Heart right ventricle (tissue), 16 donors: ENCODE data around the gene SPTBN4. TPM values are rescaled to one million over a fixed set of nuclear protein-coding genes. Genes with fewer than 3 reads are reported as not detected.
A peak's percentile ranks its signal among the peaks of the same experiment; 100 is the strongest.

Source experiments
- ATAC-seq, 8 donors: fragments of 200-7000 bp; cut with Tn5 transposase; one replicate each; pipeline ENCODE4 v1.9.1; 2020; ENCODE audit warnings: mild to moderate bottlenecking in 8 of 8, moderate library complexity in 8 of 8, moderate number of reproducible peaks in 1 of 8
- DNase-seq, 2 donors: peaks; one replicate each; pipeline ENCODE4 v3.0.0-alpha.2; 2020
- H3K27ac ChIP-seq, 10 donors: fragments of 200-600 bp; sonication (generic) in 2 of 10; one replicate each; pipeline versions ENCODE4 v1.5.0 to v1.8.0; 2020 to 2022; ENCODE audit warnings: mild to moderate bottlenecking in 3 of 10
- H3K27me3 ChIP-seq, 7 donors: fragments of 200-600 bp; one replicate each; pipeline ENCODE4 v1.8.0; 2021 to 2022; ENCODE audit warnings: mild to moderate bottlenecking in 2 of 7
- H3K36me3 ChIP-seq, 9 donors: fragments of 200-600 bp; sonication (generic) in 1 of 9; one replicate each; pipeline versions ENCODE4 v1.5.0 to v1.8.0; 2020 to 2022; ENCODE audit warnings: mild to moderate bottlenecking in 2 of 9
- H3K4me1 ChIP-seq, 9 donors: fragments of 200-600 bp; sonication (generic) in 1 of 9; one replicate each; pipeline versions ENCODE4 v1.5.0 to v1.8.0; 2020 to 2022; ENCODE audit warnings: mild to moderate bottlenecking in 4 of 9
- H3K4me3 ChIP-seq, 10 donors: fragments of 200-600 bp; sonication (generic) in 2 of 10; one replicate each; pipeline versions ENCODE4 v1.5.0 to v1.8.0; 2020 to 2022; ENCODE audit warnings: mild to moderate bottlenecking in 7 of 10, moderate library complexity in 2 of 10
- H3K9me3 ChIP-seq, 11 donors: fragments of 200-600 bp in 10 of 11; sonication (generic) in 2 of 11; one replicate each; pipeline versions ENCODE4 v1.5.0 to v1.8.0; 2013 to 2022; ENCODE audit warnings: mild to moderate bottlenecking in 2 of 11, control low read depth in 1 of 11, moderate library complexity in 1 of 11
- CTCF ChIP-seq, 9 donors: fragments of 200-600 bp; sonication (generic) in 2 of 9; IDR thresholded peaks; one replicate each; pipeline versions ENCODE4 v1.5.0 to v1.8.0; 2021 to 2022; ENCODE audit warnings: antibody characterized with exemption in 9 of 9, mild to moderate bottlenecking in 5 of 9, moderate library complexity in 1 of 9
- WGBS, 2 donors: extraction: QIAGEN DNeasy Blood & Tissue Kit; methylation state at CpG; one replicate each; pipeline ENCODE4 v1.1.7; 2013; ENCODE audit warnings: inconsistent platforms in 1 of 2; 5-methylcytosine and 5-hydroxymethylcytosine counted together
- intact Hi-C, 10 donors: fragments of 100-400 bp; cut with DNase I; formaldehyde crosslinking; loops; one replicate each; pipeline versions ENCODE4 v1.11.1 to v1.14.2; 2022
- polyA plus RNA-seq, 2 donors: library from polyadenylated mRNA; stranded (reverse); fragments of 200-250 nt; gene quantifications; one replicate each; pipeline ENCODE4 v1.2.3, GENCODE V29; 2013
- total RNA-seq, 10 donors: library from RNA; stranded (reverse); fragmentation: NEBNext Ultra II Directional in 3 of 10; extraction: Animal tissue kit (Norgen Biotek cat#: 25700) in 3 of 10; gene quantifications; one replicate each; pipeline versions ENCODE4 v1.2.1 to v1.2.4, GENCODE V29; 2021 to 2023
- donor health status: Arrhythmogenic right ventricular cardiomyopathy.
- donor health status: ischemic (EF 13 %, LVEDD 7.1; RV severe dilation, severe dysfunction).
- donor health status: healthy with polysubstance abuse.
- donor health status: DM: no; HTN: yes; CAD: no.
- donor health status: DM: no; HTN: no; CAD: no.
- donor health status: ischemic (EF 25% LVEDD 6.9; RV normal size, moderate dysfunction).
- donor health status: ischemic (EF 25% LVEDD 5.7; RV mildly dilated, moderate dysfunction).
- donor health status: healthy.
- donor health status: DM: yes; HTN: yes; CAD: no.
- donor health status: Ischemic cardiomyopathy.
- donor health status: ischemic (EF 35%, LVEDD 5.7; RV mildly dilated, moderate dysfunction).
- donor health status: nonischemic (EF 11% LVEDD 7.7; RV severe dilation, severe dysfunction).
- donor health status: DM: yes; HTN: yes; CAD: no.
- donor health status: PGD.
- donor health status: ischemic (EF 29% LVEDD 5.4; RV normal size, mild dysfunction).
- donor health status: nonischemic (EF 23%, LVEDD 6.1; RV moderate dilation, normal function).

The SPTBN4 gene
- total and polyA plus RNA-seq, 12 donors = 3.0 to 13.8 (median 4.9) TPM

- H3K4me3 ChIP-seq = peak overlapping the region in 9 of 10 donors; percentile 8 to 43 (median 30)
- ATAC-seq (no peak), DNase-seq (no peak)
- H3K27ac ChIP-seq = no peak overlapping the region
- H3K4me1 ChIP-seq = peaks cover 4 to 16% (median 10%) of the 10 kb centered on the region in 9 donors
- intact Hi-C loops = no loop called here
- 6 to 7% methylated on average over 68 to 70 of the region's 70 CpGs for WGBS, 2 donors
- no peak for TF ChIP-seq CTCF (IDR thresholded peaks at IDR 0.05)
- peaks cover 6 to 59% (median 46%) of the 10 kb centered on the region in 7 donors for H3K27me3 ChIP-seq
- H3K9me3 ChIP-seq = no peaks in the 10 kb centered on the region
- no peaks in the 10 kb centered on the region for H3K36me3 ChIP-seq
Measured at GRCh38 chr19:40567750-40568494, 101.1 kb downstream of the SPTBN4 start.

- no peaks in the 10 kb centered on the region for H3K9me3 ChIP-seq
- peak; percentile 99 for DNase-seq
- intact Hi-C loops = loop anchor here in 1 of 10 donors (2.0 kb wide), 1 partner anchor 28 kb away; no protein-coding TSS in a partner anchor
- WGBS, 2 donors = 1% methylated on average over 49 to 53 of the region's 53 CpGs
- no peaks in the 10 kb centered on the region for H3K36me3 ChIP-seq
- ATAC-seq = peak; percentile 96 to 98 (median 98)
- TF ChIP-seq CTCF (IDR thresholded peaks at IDR 0.05) = peak in 4 of 9 donors; percentile 10 to 57 (median 28)
- H3K4me3 ChIP-seq = peak overlapping the region in 8 of 10 donors; percentile 12 to 53 (median 46)
- H3K4me1 ChIP-seq = peaks cover 4 to 16% (median 10%) of the 10 kb centered on the region in 9 donors
- H3K27ac ChIP-seq = peak overlapping the region in 3 of 10 donors; percentile 10 to 47 (median 34)
- H3K27me3 ChIP-seq = peaks cover 6 to 37% (median 31%) of the 10 kb centered on the region in 7 donors
Measured at GRCh38 chr19:40570313-40571004, 103.7 kb downstream of the SPTBN4 start.

GRCh38 chr19:40571005-40571318 lies 104.2 kb downstream of the SPTBN4 start:
- no peak for DNase-seq
- peaks cover 1 to 32% (median 26%) of the 10 kb centered on the region in 7 donors for H3K27me3 ChIP-seq
- peaks cover 4 to 18% (median 10%) of the 10 kb centered on the region in 9 donors for H3K4me1 ChIP-seq
- TF ChIP-seq CTCF (IDR thresholded peaks at IDR 0.05) = no peak
- WGBS, 2 donors = 27 to 30% methylated on average over 3 of the region's 3 CpGs
- H3K36me3 ChIP-seq = no peaks in the 10 kb centered on the region
- no peak overlapping the region for H3K27ac ChIP-seq
- intact Hi-C loops = loop anchor here in 1 of 10 donors (2.0 kb wide), 1 partner anchor 28 kb away; no protein-coding TSS in a partner anchor
- peak overlapping the region in 2 of 10 donors; percentile 16 to 29 for H3K4me3 ChIP-seq
- H3K9me3 ChIP-seq = no peaks in the 10 kb centered on the region
- ATAC-seq = no peak

GRCh38 chr19:40571831-40572495 lies 105.2 kb downstream of the SPTBN4 start:
- Histone ChIP-seq H3K27ac (no peak overlapping the region), H3K4me3 (no peak overlapping the region), H3K9me3 (no peaks in the 10 kb centered on the region), H3K36me3 (no peaks in the 10 kb centered on the region), H3K4me1 (peaks cover 4 to 23% (median 13%) of the 10 kb centered on the region in 9 donors), H3K27me3 (peaks cover 0 to 22% (median 16%) of the 10 kb centered on the region in 7 donors)
- no peak for TF ChIP-seq CTCF (IDR thresholded peaks at IDR 0.05)
- intact Hi-C loops = loop anchor here in 1 of 10 donors (2.0 kb wide), 1 partner anchor 27 kb away; no protein-coding TSS in a partner anchor
- DNase-seq (no peak), ATAC-seq (no peak)
- WGBS, 2 donors = 77 to 84% methylated on average over 10 of the region's 10 CpGs
